NCI-H1694 treated with DMSO at 0.1 percent for 48 hours (cell line): ENCODE measurements around the gene GTF3C6.
"Not testable (repeated sequence)": the region's sequence is repeated elsewhere in the genome, so short reads cannot be mapped to it uniquely, and the experiment has no call there.

Experiments used
- DNase-seq: peaks from one replicate; lab custom pipeline; 2025; lab: John Stamatoyannopoulos, UW

GTF3C6 gene

DNA sequence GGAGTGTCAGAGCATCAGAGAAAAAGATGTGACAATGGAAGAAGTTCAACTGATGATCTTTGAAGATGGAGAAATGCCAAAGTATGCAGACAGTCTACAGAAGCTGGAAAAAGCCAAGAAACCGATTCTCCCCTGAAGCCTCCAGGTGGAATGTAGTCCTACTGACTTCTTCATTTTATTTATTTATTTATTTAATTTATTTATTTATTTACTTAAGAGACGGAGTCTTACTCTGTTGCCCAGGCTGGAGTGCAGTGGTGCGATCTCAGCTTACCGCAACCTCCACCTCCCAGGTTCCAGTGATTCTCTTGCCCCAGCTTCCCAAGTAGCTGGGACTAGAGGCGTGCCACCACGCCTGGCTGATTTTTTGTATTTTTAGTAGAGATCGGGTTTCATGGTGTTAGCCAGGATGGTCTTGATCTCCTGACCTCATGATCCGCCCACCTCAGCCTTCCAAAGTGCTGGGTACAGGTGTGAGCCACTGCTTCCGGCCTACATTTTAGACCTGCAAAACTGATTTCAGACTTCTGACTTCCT is 21.1 kb downstream of the GTF3C6 start:
- no peak for DNase-seq

GRCh38 chr6:110980227-110980626 is 21.7 kb downstream of the GTF3C6 start:
- no peak for DNase-seq

DNA sequence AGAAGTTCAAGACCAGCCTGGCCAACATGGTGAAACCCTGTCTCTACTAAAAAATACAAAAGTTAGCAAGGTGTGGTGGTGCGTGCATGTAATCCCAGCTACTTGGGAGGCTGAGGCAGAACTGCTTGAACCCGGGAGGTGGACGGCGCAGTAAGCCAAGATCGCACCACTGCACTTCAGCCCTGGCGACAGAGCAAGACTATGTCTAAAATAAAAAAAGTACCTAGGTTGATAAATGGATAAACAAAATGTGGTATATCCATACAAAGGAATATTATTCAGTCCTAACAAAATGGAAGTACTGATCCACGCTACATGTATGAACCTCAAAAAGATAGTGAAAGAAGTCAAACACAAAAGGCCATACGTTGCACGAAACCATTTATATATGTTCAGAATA is 22.1 kb downstream of the GTF3C6 start:
- no peak for DNase-seq

GRCh38 chr6:110981202-110981600 is 22.7 kb downstream of the GTF3C6 start:
- DNase-seq, result no peak

GRCh38 chr6:110990840-110991576 is 32.5 kb downstream of the GTF3C6 start:
- DNase-seq, result no peak

DNA sequence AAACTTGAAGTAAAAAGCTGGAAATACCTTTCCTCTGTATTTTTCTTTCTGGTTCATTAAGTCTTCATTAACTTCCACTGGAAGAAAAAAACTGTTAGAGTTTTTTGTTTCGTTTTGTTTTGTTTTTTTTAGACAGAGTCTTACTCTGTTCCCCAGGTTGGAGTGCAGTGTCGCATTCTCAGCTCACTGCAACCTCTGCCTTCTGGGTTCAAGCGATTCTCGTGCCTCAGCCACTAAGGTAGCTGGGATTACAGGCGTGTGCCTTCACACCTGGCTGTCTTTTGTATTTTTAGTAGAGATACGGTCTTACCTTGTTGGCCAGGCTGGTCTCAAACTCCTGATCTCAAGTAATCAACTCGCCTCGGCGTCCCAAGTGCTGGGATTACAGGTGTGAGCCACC is 38.2 kb downstream of the GTF3C6 start:
- DNase-seq, result no peak

- DNase-seq, result peak; percentile 1
These were observed 41.2 kb downstream of the GTF3C6 start for GRCh38 chr6:110999634-111000270.

DNA sequence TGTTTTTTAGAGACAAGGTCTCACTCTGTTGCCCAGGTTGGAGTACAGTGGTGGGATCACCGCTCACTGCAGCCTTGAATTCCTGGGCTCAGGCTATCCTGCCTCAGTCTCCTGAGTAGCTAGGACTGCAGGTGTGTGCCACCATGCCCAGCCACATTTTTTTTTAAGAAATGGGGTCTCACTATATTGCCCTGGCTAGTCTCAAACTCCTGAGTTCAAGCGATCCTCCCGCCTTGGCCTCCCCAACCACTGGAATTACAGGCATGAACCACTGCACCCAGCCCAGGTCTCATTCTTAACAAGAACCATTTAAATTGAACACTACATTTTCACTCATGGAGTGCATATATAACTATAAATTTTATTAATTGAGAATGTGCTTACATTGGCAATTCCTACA is 43.8 kb downstream of the GTF3C6 start:
- no peak for DNase-seq

- DNase-seq, result peak; percentile 48
These were observed 53.0 kb downstream of the GTF3C6 start for GRCh38 chr6:111011360-111012142.

- DNase-seq, result no peak
These were observed 53.6 kb downstream of the GTF3C6 start for GRCh38 chr6:111012143-111012452.

GRCh38 chr6:111012520-111012919 is 54.0 kb downstream of the GTF3C6 start:
- DNase-seq, result not testable (repeated sequence)

- peak; percentile 9 for DNase-seq
These were observed 54.8 kb downstream of the GTF3C6 start for GRCh38 chr6:111013144-111013915.

DNA sequence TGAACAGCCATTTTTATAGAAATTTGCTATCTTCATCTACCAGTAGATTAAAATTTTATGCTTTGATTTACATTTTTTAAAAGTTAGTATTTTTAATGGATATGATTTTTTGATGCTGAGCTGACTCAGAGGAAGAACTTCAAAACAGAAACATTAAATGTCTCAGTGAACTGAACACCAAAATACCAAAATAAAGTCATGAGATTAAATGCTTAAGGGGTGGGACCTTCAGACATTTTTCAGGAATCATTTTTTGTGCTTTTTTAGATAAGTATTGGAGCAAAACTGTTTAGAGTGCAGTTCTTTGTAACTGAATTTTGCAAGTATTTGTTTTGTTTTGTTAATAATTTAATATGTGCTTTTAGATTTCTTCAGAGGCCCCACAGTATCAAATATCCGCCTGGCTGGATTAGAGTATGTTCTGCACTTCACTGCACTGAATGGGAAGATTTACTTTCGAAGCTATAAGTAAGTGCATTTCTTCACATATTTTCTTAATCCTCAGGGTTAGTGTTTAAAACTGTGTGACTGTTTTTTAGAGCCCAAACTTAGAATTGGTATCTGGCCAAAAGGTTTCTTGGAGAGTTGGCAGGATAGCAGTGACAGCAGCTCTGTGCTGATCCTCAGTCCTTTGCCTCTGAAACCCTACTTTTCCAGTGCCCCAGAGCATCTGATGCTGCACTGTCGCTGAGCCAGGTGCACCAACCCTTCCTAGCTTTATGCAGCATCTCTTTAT is 57.1 kb downstream of the GTF3C6 start:
- DNase-seq, result no peak

DNA sequence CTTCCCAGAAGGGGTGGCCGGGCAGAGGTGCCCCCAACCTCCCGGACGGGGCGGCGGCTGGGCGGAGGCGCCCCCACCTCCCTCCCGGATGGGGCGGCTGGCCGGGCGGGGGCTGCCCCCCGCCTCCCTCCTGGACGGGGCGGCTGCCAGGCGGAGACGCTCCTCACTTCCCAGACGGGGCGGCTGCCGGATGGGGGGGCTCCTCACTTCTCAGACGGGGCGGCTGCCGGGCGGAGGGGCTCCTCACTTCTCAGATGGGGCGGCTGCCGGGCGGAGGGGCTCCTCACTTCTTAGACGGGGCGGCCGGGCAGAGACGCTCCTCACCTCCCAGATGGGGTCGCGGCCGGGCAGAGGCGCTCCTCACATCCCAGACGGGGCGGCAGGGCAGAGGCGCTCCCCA is 58.7 kb downstream of the GTF3C6 start:
- DNase-seq, result not testable (repeated sequence)
